Activated CD8-positive, alpha-beta memory T cell treated with anti-CD3 and anti-CD28 coated beads, Interleukin-2, amount 50 U/mL, for 1 hour (primary cell): ENCODE measurements around the gene CCNQ.

ENCODE experiments used
- DNase-seq: peaks from one replicate; pipeline ENCODE4 v3.0.0-alpha.2; 2020; ENCODE audit errors: extremely low read depth

CCNQ gene

GRCh38 chrX:153539171-153539978, 59.6 kb downstream of the CCNQ start:
- DNase-seq, result peak; percentile 11

- no peak for DNase-seq
Observed at GRCh38 chrX:153538424-153538823, 60.5 kb downstream of the CCNQ start.
